Stomach (tissue), 4 donors: Measurements from ENCODE around the gene MAPT.

Source experiments
- CTCF ChIP-seq, 7 experiments: fragments of 450-650 bp in 4 of 7; fragments of 200-600 bp in 3 of 7; sonication (generic) in 3 of 7; IDR thresholded peaks; one replicate each; pipeline ENCODE4 v1.5.1; 2016 to 2019; ENCODE audit warnings: antibody characterized with exemption in 7 of 7, control low read depth in 2 of 7, mild to moderate bottlenecking in 1 of 7
- EP300 ChIP-seq: sonication (generic); formaldehyde crosslinking; IDR thresholded peaks from one replicate; pipeline ENCODE4 v1.6.1; 2017; ENCODE audit warnings: antibody characterized with exemption
- POLR2AphosphoS5 ChIP-seq, 3 donors: sonication (generic); formaldehyde crosslinking; IDR thresholded peaks; one replicate each; pipeline ENCODE4 v1.6.1; 2016; ENCODE audit warnings: antibody characterized with exemption in 3 of 3

GRCh38 chr17:46002973-46003316 is 108.6 kb downstream of the MAPT start:
- TF ChIP-seq POLR2AphosphoS5 (IDR thresholded peaks at IDR 0.05), result no peak
- TF ChIP-seq CTCF (IDR thresholded peaks at IDR 0.05), result no peak
- TF ChIP-seq EP300, result no peak
